Endodermal cell (in vitro differentiated cells): ENCODE data around the gene PTPRN2. TPM values are rescaled to one million over a fixed set of nuclear protein-coding genes. Genes with fewer than 3 reads are reported as not detected.

ENCODE experiments used
- DNase-seq: peaks from one replicate; pipeline ENCODE4 v3.0.0-alpha.2; 2017
- H3K27ac ChIP-seq: 2 replicates; pipeline ENCODE4 v1.5.1; 2013; ENCODE audit warnings: mild to moderate bottlenecking, low read depth, low read length, moderate library complexity
- H3K27me3 ChIP-seq: 2 replicates; pipeline ENCODE4 v1.6.1; 2013; ENCODE audit warnings: mild to moderate bottlenecking, low read length, moderate library complexity; ENCODE audit not compliant: insufficient read depth, control insufficient read depth, poor library complexity, severe bottlenecking
- H3K36me3 ChIP-seq: 2 replicates; pipeline ENCODE4 v1.7.0; 2013; ENCODE audit warnings: mild to moderate bottlenecking, low read length, moderate library complexity; ENCODE audit not compliant: control insufficient read depth, insufficient read depth
- H3K4me1 ChIP-seq: one replicate; pipeline ENCODE4 v1.7.0; 2013; ENCODE audit warnings: low read length; ENCODE audit not compliant: control insufficient read depth, insufficient read depth
- H3K4me3 ChIP-seq: 2 replicates; pipeline ENCODE4 v1.5.1; 2013; ENCODE audit warnings: mild to moderate bottlenecking, low read length, moderate library complexity
- H3K9ac ChIP-seq: 2 replicates; pipeline ENCODE4 v1.6.1; 2013; ENCODE audit warnings: mild to moderate bottlenecking, low read length, moderate library complexity; ENCODE audit not compliant: poor library complexity, severe bottlenecking; ENCODE audit errors: extremely low read depth
- H3K9me3 ChIP-seq: 2 replicates; pipeline ENCODE4 v1.6.1; 2013; ENCODE audit warnings: mild to moderate bottlenecking, low read length, moderate library complexity; ENCODE audit not compliant: control insufficient read depth
- H3K27ac Mint-ChIP-seq: 2 replicates; pipeline ENCODE4 v1.8.0; 2020; ENCODE audit warnings: mixed read lengths
- H3K27me3 Mint-ChIP-seq: 2 replicates; pipeline ENCODE4 v1.8.0; 2021; ENCODE audit warnings: mild to moderate bottlenecking, mixed read lengths; ENCODE audit not compliant: insufficient read depth
- H3K36me3 Mint-ChIP-seq: 2 replicates; pipeline ENCODE4 v1.8.0; 2020; ENCODE audit warnings: low read depth, mixed read lengths
- H3K4me1 Mint-ChIP-seq: 2 replicates; pipeline ENCODE4 v1.8.0; 2020; ENCODE audit warnings: mixed read lengths
- H3K4me3 Mint-ChIP-seq: 2 replicates; pipeline ENCODE4 v1.8.0; 2020; ENCODE audit warnings: mild to moderate bottlenecking, moderate library complexity, mixed read lengths
- H3K9me3 Mint-ChIP-seq: 2 replicates; pipeline ENCODE4 v1.8.0; 2020; ENCODE audit warnings: mild to moderate bottlenecking, mixed read lengths
- WGBS, 2 experiments: methylation state at CpG; one replicate each; pipeline versions ENCODE4 v1.1.5 to v1.1.7; 2013; ENCODE audit warnings: missing lambda C conversion rate in 2 of 2, mixed read lengths in 1 of 2; ENCODE audit not compliant: insufficient coverage in 1 of 2, insufficient read length in 1 of 2; 5-methylcytosine and 5-hydroxymethylcytosine counted together
- total RNA-seq, 2 donors: library from RNA; stranded (reverse); fragmentation: NEBNext Ultra II Directional in 1 of 2; extraction: Animal tissue kit (Norgen Biotek cat#: 25700) in 1 of 2; gene quantifications; 2 replicates in 1 of 2; 3 replicates in 1 of 2; pipeline ENCODE4 v1.2.1, GENCODE V29; 2021
- TF ChIP-seq, protein P1 (sequence below): fragments of 200-600 bp; sonication (generic); conservative IDR thresholded peaks from 2 replicates; pipeline ENCODE4 v1.5.0; 2021; ENCODE audit warnings: antibody characterized with exemption, mild to moderate bottlenecking

The PTPRN2 gene
- total RNA-seq, 2 donors from 2014 or later: 0.69 to 1.2 TPM

DNA sequence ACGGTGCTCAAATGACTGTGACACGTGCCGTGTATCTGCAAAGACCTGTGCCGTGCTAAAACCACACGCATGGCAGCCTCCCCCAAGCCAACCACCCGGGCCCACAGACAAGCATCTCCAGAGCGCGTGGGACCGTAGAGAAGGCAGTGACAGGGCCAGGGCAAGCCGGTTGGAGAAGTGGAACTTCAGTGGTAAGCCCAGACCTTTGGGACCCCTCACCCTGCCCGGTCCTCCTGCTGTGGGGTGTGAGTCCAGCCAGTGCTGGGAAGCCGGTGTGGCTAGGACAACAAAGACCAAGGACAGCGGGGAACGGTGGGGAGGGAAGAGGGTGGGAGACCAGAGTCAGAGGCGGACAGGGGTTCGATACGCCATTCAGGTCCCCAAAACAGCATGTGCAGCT is 774.6 kb downstream of the PTPRN2 start:
- no peaks in the 10 kb centered on the region for H3K4me1 Mint-ChIP-seq
- no peaks in the 10 kb centered on the region for H3K36me3 Mint-ChIP-seq
- no peak overlapping the region for H3K4me3 ChIP-seq
- H3K4me3 Mint-ChIP-seq: no peak overlapping the region
- H3K27me3 Mint-ChIP-seq: no peaks in the 10 kb centered on the region
- H3K36me3 ChIP-seq: no peaks in the 10 kb centered on the region
- H3K4me1 ChIP-seq: no peaks in the 10 kb centered on the region
- H3K9me3 Mint-ChIP-seq: peaks cover 27% of the 10 kb centered on the region
- WGBS, 2 experiments: 87 to 88% methylated on average over 14 to 17 of the region's 17 CpGs
- no peak overlapping the region for H3K27ac ChIP-seq
- no peak overlapping the region for H3K27ac Mint-ChIP-seq
- no peak for DNase-seq
- TF ChIP-seq, protein P1, sequence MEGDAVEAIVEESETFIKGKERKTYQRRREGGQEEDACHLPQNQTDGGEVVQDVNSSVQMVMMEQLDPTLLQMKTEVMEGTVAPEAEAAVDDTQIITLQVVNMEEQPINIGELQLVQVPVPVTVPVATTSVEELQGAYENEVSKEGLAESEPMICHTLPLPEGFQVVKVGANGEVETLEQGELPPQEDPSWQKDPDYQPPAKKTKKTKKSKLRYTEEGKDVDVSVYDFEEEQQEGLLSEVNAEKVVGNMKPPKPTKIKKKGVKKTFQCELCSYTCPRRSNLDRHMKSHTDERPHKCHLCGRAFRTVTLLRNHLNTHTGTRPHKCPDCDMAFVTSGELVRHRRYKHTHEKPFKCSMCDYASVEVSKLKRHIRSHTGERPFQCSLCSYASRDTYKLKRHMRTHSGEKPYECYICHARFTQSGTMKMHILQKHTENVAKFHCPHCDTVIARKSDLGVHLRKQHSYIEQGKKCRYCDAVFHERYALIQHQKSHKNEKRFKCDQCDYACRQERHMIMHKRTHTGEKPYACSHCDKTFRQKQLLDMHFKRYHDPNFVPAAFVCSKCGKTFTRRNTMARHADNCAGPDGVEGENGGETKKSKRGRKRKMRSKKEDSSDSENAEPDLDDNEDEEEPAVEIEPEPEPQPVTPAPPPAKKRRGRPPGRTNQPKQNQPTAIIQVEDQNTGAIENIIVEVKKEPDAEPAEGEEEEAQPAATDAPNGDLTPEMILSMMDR: no peak
- peaks cover 51% of the 10 kb centered on the region for H3K9me3 ChIP-seq
- H3K27me3 ChIP-seq: no peaks in the 10 kb centered on the region
- H3K9ac ChIP-seq: no peak overlapping the region

DNA sequence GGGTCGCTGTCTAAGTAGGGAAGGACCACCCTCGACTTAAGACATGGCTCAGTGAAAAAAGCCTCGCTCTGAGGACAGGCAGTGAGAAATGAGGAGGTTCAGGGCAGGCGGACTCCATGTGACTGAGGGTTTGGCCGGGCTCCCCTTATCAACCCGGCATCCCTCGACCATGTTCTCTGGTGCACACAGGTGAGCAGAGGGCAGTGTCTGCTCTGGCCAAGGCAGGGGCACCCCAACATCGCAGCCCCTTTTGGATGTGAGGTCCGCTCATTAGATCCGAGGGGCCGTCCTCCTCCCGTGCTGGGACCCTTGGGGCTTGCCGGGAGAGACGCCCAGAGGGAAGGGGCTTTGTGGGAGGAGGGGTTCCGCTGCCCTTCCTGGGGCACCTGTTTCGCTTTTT is 775.7 kb downstream of the PTPRN2 start:
- Histone ChIP-seq H3K4me3 (no peak overlapping the region), H3K9me3 (peaks cover 51% of the 10 kb centered on the region), H3K36me3 (no peaks in the 10 kb centered on the region), H3K9ac (no peak overlapping the region), H3K27me3 (no peaks in the 10 kb centered on the region), H3K4me1 (no peaks in the 10 kb centered on the region), H3K27ac (no peak overlapping the region)
- 88% methylated on average over 4 to 13 of the region's 16 CpGs for WGBS, 2 experiments
- Mint-ChIP-seq H3K4me1 (no peaks in the 10 kb centered on the region), H3K27ac (no peak overlapping the region), H3K27me3 (no peaks in the 10 kb centered on the region), H3K4me3 (no peak overlapping the region), H3K36me3 (no peaks in the 10 kb centered on the region), H3K9me3 (peaks cover 37% of the 10 kb centered on the region)
- TF ChIP-seq, protein P1: no peak
- DNase-seq: no peak

DNA sequence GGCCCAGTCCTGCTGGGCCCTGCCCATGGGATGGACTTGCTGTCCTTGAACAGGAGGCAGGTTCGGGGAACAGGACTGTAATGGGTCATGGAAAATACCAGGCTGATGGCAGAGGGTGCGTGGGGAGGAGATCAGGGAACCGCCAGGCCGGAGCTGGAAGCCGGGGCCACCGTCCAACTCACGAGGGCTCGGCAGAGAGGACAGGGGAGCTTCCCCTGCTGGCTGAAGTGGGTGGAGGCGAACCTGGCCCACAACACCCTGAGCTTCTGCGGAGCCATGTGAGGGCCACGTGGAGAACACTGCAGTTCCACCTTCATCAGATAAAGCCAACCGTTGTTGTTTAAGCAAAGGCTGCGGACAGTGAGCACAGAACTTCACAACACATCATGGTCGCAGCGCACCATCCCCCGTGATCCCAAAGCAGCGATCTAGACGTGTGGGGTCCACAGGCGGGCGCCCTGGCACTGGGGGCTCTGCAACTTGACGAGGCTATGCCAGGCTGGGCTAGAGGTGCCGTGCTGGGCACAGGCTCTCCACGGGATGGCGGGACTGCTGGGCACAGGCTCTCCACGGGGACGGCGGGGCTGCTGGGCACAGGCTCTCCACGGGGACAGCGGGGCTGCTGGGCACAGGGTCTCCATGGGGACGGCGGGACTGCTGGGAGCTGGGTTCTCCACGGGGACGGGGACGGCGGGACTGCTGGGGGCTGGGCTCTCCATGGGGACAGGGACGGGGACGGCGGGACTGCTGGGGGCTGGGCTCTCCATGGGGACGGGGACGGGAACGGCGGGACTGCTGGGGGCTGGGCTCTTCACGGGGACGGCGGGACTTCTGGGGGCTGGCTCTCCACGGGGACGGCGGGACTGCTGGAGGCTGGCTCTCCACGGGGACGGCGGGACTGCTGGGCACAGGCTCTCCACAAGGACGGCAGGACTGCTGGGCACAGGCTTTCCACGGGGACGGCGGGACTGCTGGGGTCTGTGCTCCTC is 777.5 kb downstream of the PTPRN2 start:
- TF ChIP-seq, protein P1: no peak
- H3K27me3 Mint-ChIP-seq: no peaks in the 10 kb centered on the region
- no peak overlapping the region for H3K27ac Mint-ChIP-seq
- Histone ChIP-seq H3K9ac (no peak overlapping the region), H3K27me3 (no peaks in the 10 kb centered on the region), H3K27ac (no peak overlapping the region), H3K4me3 (no peak overlapping the region), H3K4me1 (no peaks in the 10 kb centered on the region), H3K9me3 (peaks cover 55% of the 10 kb centered on the region), H3K36me3 (no peaks in the 10 kb centered on the region)
- no peak overlapping the region for H3K4me3 Mint-ChIP-seq
- WGBS, 2 experiments: 89 to 92% methylated on average over 34 to 55 of the region's 55 CpGs
- H3K9me3 Mint-ChIP-seq: peaks cover 37% of the 10 kb centered on the region
- H3K36me3 Mint-ChIP-seq: no peaks in the 10 kb centered on the region
- no peaks in the 10 kb centered on the region for H3K4me1 Mint-ChIP-seq
- DNase-seq: no peak
